ENCODE data around the gene LAMA5. TPM values are rescaled to one million over a fixed set of nuclear protein-coding genes. Genes with fewer than 3 reads are reported as not detected.

LAMA5 gene
- total and polyA plus RNA-seq, 2 of the 8 experiments (the other 6 are each of a cell fraction or from before 2014, with no cell fraction given) = 34.4 to 225 TPM

DNA sequence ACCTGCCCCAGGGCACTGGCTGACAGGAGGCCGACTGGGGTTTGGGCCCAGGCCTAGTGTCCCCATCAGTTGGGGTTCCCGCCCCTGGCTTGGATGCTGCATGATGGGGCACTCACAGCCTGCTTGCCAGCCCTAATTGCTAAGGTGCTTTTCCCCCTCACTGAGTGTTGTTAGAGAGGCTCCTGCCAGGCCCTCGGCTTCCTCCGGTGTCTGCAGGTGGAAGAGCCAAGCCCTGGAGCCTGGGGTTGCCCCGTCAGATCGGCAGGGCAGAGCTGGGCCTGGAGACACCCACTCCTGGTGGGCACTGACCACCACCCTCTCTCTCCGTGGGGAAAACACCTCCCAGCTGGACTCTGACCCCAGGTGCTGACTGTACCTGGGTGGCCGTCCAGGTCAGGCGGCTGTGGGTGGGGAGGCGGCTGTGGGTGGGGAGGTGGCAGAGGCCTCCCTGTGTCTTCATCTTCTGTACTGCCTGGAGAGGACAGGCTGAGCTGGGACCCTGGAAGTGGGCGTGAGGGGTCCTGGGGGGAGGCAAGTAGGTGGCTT, 46.0 kb upstream of the LAMA5 start:
- 90% methylated on average over 10 of the region's 11 CpGs; no CpG with 5 or more reads in 1 of the 2 experiments for WGBS, 2 experiments (ENCODE audit: extremely low coverage in 1 of 2, insufficient coverage in 1 of 2, insufficient read length in 1 of 2, insufficient replicate concordance in 2 of 2, low coverage in 1 of 2, low lambda C conversion rate in 2 of 2, missing lambda C conversion rate in 1 of 2)
- Histone ChIP-seq H3K9me3 (ENCODE audit: insufficient read depth in 2 of 2, low read depth in 1 of 2, low read length in 1 of 2) (no peaks in the 10 kb centered on the region), H4K91ac (replicated peaks; ENCODE audit: insufficient read length, low read length) (no peak overlapping the region), H2BK12ac (ENCODE audit: low read depth, low read length) (no peak overlapping the region), H3K4me1 (replicated peaks in 1 of 4; ENCODE audit: control insufficient read depth in 3 of 4, insufficient read depth in 4 of 4, low read length in 3 of 4) (peaks cover 0 to 8% (median 0%) of the 10 kb centered on the region in 4 experiments; a peak in 3 of 7 replicates), H3K27ac (ENCODE audit: low read depth, low read length) (no peak overlapping the region), H3K9ac (replicated peaks in 1 of 4; ENCODE audit: extremely low read depth in 1 of 4, low read depth in 3 of 4, low read length in 3 of 4) (no peak overlapping the region), H3K36me3 (ENCODE audit: control insufficient read depth in 2 of 4, insufficient read depth in 4 of 4, low read length in 3 of 4) (no peaks in the 10 kb centered on the region), H3K14ac (ENCODE audit: insufficient read length) (no peak overlapping the region), H2BK20ac (ENCODE audit: low read length) (no peak overlapping the region), H3K27me3 (replicated peaks in 1 of 4; ENCODE audit: control insufficient read depth in 3 of 4, extremely low read depth in 1 of 4, insufficient read depth in 3 of 4, low read length in 3 of 4) (peaks cover 0 to 3% (median 0%) of the 10 kb centered on the region in 4 experiments; a peak in 2 of 7 replicates), H3K79me2 (ENCODE audit: control insufficient read depth in 1 of 2, insufficient read depth in 2 of 2, low read length in 2 of 2) (no peaks in the 10 kb centered on the region), H2BK120ac (replicated peaks; ENCODE audit: low read depth, low read length) (no peak overlapping the region), H3K4me2 (ENCODE audit: insufficient read depth in 1 of 2, low read depth in 2 of 2, low read length in 2 of 2) (no peak overlapping the region), H3K4me3 (ENCODE audit: extremely low read depth in 1 of 4, insufficient read depth in 2 of 4, low read depth in 3 of 4, low read length in 4 of 4) (no peak overlapping the region), H2AK5ac (ENCODE audit: low read depth, low read length) (no peak overlapping the region), H2BK5ac (ENCODE audit: low read depth, low read length) (no peak overlapping the region), H3K23me2 (ENCODE audit: low read depth, low read length) (no peaks in the 10 kb centered on the region), H4K5ac (ENCODE audit: insufficient read length, low read depth, low read length) (no peak overlapping the region), H3K56ac (replicated peaks; ENCODE audit: insufficient read length, low read depth, low read length) (no peak overlapping the region), H4K20me1 (replicated peaks in 1 of 2; ENCODE audit: control insufficient read depth in 1 of 2, insufficient read depth in 2 of 2, low read length in 2 of 2) (peaks cover 0 to 2% of the 10 kb centered on the region in 2 experiments), H3K23ac (ENCODE audit: insufficient read length) (no peak overlapping the region), H3K79me1 (ENCODE audit: low read depth, low read length) (no peaks in the 10 kb centered on the region), H2AFZ (ENCODE audit: low read length) (no peak overlapping the region), H3K4ac (replicated peaks; ENCODE audit: insufficient read length, low read depth, low read length) (no peak overlapping the region), H2BK15ac (ENCODE audit: low read length) (no peak overlapping the region), H4K8ac (ENCODE audit: extremely low read depth, insufficient read depth, low read length) (peak overlapping the region; percentile 79; the same call in 1 of the 2 replicates), H3K18ac (ENCODE audit: extremely low read depth, low read length) (no peak overlapping the region)
- CTCF ChIA-PET (ENCODE audit: partially characterized antibody) = interaction anchor here (0.8 to 7.1 kb wide), 4 partner anchors 8 to 378 kb away, joined by 3 to 104 read pairs (median 6); partner anchors contain the start of gene RBBP8NL
- POLR2A ChIA-PET (ENCODE audit: partially characterized antibody) = no interaction called here
- FAIRE-seq = no peak
- no peak for DNase-seq (ENCODE audit: low read depth in 1 of 2, low spot score in 2 of 2)
- TF ChIP-seq SIN3A (conservative IDR thresholded peaks at IDR 0.05 in 1 of 2, IDR thresholded peaks at IDR 0.05 in 1 of 2; ENCODE audit: low read depth in 1 of 2, low read length in 2 of 2) (no peak), SP2 (IDR thresholded peaks at IDR 0.05; ENCODE audit: low read length) (no peak), BCL11A (IDR thresholded peaks at IDR 0.05; ENCODE audit: low read depth in 2 of 2, low read length in 2 of 2) (no peak), TEAD4 (IDR thresholded peaks at IDR 0.05; ENCODE audit: low read depth, low read length) (no peak), MAFK (IDR thresholded peaks at IDR 0.05; ENCODE audit: low read depth, low read length) (no peak), RXRA (IDR thresholded peaks at IDR 0.05; ENCODE audit: insufficient read depth, low read depth, low read length) (no peak), RNF2 (IDR thresholded peaks at IDR 0.05; ENCODE audit: borderline replicate concordance, low read depth, low read length, missing control alignments, poor library complexity, severe bottlenecking) (no peak), ASH2L (IDR thresholded peaks at IDR 0.05; ENCODE audit: low read length) (no peak), RFX5 (IDR thresholded peaks at IDR 0.05; ENCODE audit: borderline replicate concordance, low read depth, low read length) (no peak), POLR2AphosphoS5 (IDR thresholded peaks at IDR 0.05; ENCODE audit: low read depth, low read length) (no peak), POLR2A (IDR thresholded peaks at IDR 0.05; ENCODE audit: control extremely low read depth in 1 of 2, low read depth in 2 of 2, low read length in 2 of 2) (no peak), EGR1 (IDR thresholded peaks at IDR 0.05; ENCODE audit: borderline replicate concordance, low read depth, low read length) (no peak), KDM4A (IDR thresholded peaks at IDR 0.05; ENCODE audit: low read depth, low read length, severe bottlenecking) (no peak), BACH1 (IDR thresholded peaks at IDR 0.05; ENCODE audit: low read length) (no peak)

Data from H1 (cell line).